Transverse colon (tissue), 4 donors: Measurements from ENCODE around the gene TPCN2. TPM values are rescaled to one million over a fixed set of nuclear protein-coding genes. Genes with fewer than 3 reads are reported as not detected.

Experiments
- DNase-seq: peaks from one replicate; pipeline ENCODE4 v3.0.0-alpha.2; 2019
- H3K27ac ChIP-seq, 4 donors: fragments of 200-600 bp; sonication (generic); 2 replicates each; pipeline ENCODE4 v1.5.1; 2016 to 2018; ENCODE audit warnings: inconsistent platforms in 4 of 4
- H3K27me3 ChIP-seq: fragments of 200-600 bp; sonication (generic); 2 replicates; pipeline ENCODE4 v1.5.1; 2017; ENCODE audit warnings: inconsistent platforms
- H3K36me3 ChIP-seq, 4 donors: fragments of 200-600 bp; sonication (generic); 2 replicates each; pipeline ENCODE4 v1.5.1; 2017 to 2019; ENCODE audit warnings: inconsistent platforms in 4 of 4
- H3K4me1 ChIP-seq, 4 donors: fragments of 200-600 bp; sonication (generic); 2 replicates each; pipeline ENCODE4 v1.5.1; 2017 to 2020; ENCODE audit warnings: inconsistent platforms in 4 of 4
- H3K4me3 ChIP-seq, 4 donors: fragments of 200-600 bp; sonication (generic); 1 replicate in 1 of 4; 2 replicates in 3 of 4; pipeline versions ENCODE4 v1.5.1 to v1.6.1; 2017 to 2019; ENCODE audit warnings: inconsistent platforms in 4 of 4
- H3K9me3 ChIP-seq, 2 donors: fragments of 200-600 bp; sonication (generic); 2 replicates each; pipeline ENCODE4 v1.5.1; 2017 to 2019; ENCODE audit warnings: inconsistent platforms in 2 of 2
- EP300 ChIP-seq: sonication (generic); formaldehyde crosslinking; IDR thresholded peaks from one replicate; pipeline ENCODE4 v1.6.1; 2017; ENCODE audit warnings: antibody characterized with exemption, low read depth
- POLR2A ChIP-seq: fragments of 450-650 bp; IDR thresholded peaks from one replicate; pipeline ENCODE4 v1.6.1; 2016; ENCODE audit warnings: antibody characterized with exemption, mild to moderate bottlenecking, moderate library complexity
- POLR2AphosphoS5 ChIP-seq, 3 donors: sonication (generic); formaldehyde crosslinking; IDR thresholded peaks; one replicate each; pipeline ENCODE4 v1.6.1; 2016; ENCODE audit warnings: antibody characterized with exemption in 3 of 3
- WGBS, 2 donors: methylation state at CpG; one replicate each; pipeline ENCODE4 v1.1.5; 2018; ENCODE audit warnings: low coverage in 1 of 2; 5-methylcytosine and 5-hydroxymethylcytosine counted together
- in situ Hi-C, 4 donors: fragments of 200-750 bp; cut with MboI; loops; one replicate each; pipeline versions ENCODE4 v1.15.0 to v1.15.1; 2017; ENCODE audit warnings: low sequenced_read_pairs in 3 of 4, low pct_ligation_motif_present in 1 of 4, low pct_unique_long_range_greater_than_20kb in 1 of 4
- intact Hi-C: fragments of 100-400 bp; cut with DNase I; formaldehyde crosslinking; loops from one replicate; pipeline ENCODE4 v1.15.1; 2023; ENCODE audit warnings: low total_unique reads
- total RNA-seq, 4 donors: library from RNA; depleted of rRNA; stranded (reverse); fragments of >200 nt; gene quantifications; one replicate each; pipeline ENCODE4 v1.1.0, GENCODE V29; 2016
- TF ChIP-seq, protein P1 (sequence below), 5 experiments: fragments of 200-600 bp in 3 of 5; fragments of 450-650 bp in 2 of 5; sonication (generic) in 3 of 5; IDR thresholded peaks; 1 replicate in 2 of 5; 2 replicates in 3 of 5; pipeline ENCODE4 v1.5.1; 2016 to 2017; ENCODE audit warnings: antibody characterized with exemption in 5 of 5, inconsistent platforms in 3 of 5, mild to moderate bottlenecking in 2 of 5, moderate library complexity in 1 of 5

TPCN2 gene
- total RNA-seq, 4 donors from 2014 or later, result 16.8 to 25.4 (median 20.7) TPM

DNA sequence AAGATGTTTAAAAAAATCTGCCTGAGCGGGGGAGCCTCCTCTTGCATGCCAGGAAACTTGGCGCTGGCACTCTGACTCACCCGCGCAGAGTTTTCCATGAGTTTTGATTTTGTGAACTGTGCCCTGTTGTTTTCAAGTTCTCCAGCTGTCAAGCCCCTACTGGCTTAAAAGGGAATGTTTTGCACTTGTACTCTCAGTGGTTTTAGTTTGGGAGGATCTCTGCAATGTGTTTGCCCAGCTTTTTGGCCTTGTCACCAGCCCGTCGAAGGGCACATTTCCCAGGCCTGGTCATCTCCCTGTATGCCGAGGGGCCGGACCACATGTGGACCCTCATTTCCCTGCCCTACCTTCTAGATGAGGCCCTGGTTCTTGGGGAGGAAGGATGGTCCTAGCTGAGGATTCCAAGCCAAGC, 47.9 kb upstream of the TPCN2 start:
- peaks cover 30 to 60% (median 46%) of the 10 kb centered on the region in 4 donors for H3K4me1 ChIP-seq
- TF ChIP-seq, protein P1, sequence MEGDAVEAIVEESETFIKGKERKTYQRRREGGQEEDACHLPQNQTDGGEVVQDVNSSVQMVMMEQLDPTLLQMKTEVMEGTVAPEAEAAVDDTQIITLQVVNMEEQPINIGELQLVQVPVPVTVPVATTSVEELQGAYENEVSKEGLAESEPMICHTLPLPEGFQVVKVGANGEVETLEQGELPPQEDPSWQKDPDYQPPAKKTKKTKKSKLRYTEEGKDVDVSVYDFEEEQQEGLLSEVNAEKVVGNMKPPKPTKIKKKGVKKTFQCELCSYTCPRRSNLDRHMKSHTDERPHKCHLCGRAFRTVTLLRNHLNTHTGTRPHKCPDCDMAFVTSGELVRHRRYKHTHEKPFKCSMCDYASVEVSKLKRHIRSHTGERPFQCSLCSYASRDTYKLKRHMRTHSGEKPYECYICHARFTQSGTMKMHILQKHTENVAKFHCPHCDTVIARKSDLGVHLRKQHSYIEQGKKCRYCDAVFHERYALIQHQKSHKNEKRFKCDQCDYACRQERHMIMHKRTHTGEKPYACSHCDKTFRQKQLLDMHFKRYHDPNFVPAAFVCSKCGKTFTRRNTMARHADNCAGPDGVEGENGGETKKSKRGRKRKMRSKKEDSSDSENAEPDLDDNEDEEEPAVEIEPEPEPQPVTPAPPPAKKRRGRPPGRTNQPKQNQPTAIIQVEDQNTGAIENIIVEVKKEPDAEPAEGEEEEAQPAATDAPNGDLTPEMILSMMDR (IDR thresholded peaks at IDR 0.05), result peak; percentile 44 to 68 (median 49)
- TF ChIP-seq EP300, result no peak
- TF ChIP-seq POLR2AphosphoS5 (IDR thresholded peaks at IDR 0.05), result peak; percentile 55 to 65 (median 65)
- TF ChIP-seq POLR2A, result no peak
- DNase-seq, result peak; percentile 49
- intact Hi-C loops, result loop anchor here (5.0 kb wide), 1 partner anchor 54 kb away; no protein-coding TSS in a partner anchor
- no peak overlapping the region for H3K4me3 ChIP-seq
- H3K27ac ChIP-seq, result peak overlapping the region; percentile 72 to 98 (median 94)
- no peaks in the 10 kb centered on the region for H3K27me3 ChIP-seq
- H3K36me3 ChIP-seq, result no peaks in the 10 kb centered on the region
- in situ Hi-C loops, result no loop called here
- H3K9me3 ChIP-seq, result no peaks in the 10 kb centered on the region
- 55 to 66% methylated on average over 4 to 8 of the region's 8 CpGs for WGBS, 2 donors

- no peak overlapping the region for H3K4me3 ChIP-seq
Measured at GRCh38 chr11:69001243-69002081, 47.3 kb upstream of the TPCN2 start.

DNA sequence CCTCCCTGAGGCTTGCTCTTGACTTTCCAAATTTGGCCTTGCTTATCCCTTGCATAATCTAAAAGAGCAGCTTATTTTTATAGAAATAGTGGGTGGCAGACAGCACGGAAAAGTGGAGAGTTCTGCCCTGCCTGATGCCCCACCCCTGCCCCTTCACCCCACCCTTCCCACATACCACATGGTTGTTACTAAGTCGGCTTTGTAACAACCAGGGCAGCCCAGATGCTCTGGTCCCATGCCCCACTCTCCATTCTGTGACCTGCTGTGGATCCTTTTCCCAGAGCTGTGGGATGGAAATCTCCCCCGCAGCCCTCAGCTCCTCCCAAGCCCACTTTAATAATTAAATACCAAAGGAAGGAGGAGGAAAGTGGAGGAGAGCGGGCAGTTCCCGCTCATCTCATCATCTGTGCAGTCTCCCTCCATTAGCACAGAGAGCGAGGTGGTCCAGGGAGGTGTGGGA, 46.6 kb upstream of the TPCN2 start:
- Histone ChIP-seq H3K4me3 (no peak overlapping the region), H3K27me3 (no peaks in the 10 kb centered on the region), H3K36me3 (no peaks in the 10 kb centered on the region), H3K4me1 (peaks cover 30 to 65% (median 47%) of the 10 kb centered on the region in 4 donors), H3K9me3 (no peaks in the 10 kb centered on the region), H3K27ac (peak overlapping the region; percentile 72 to 98 (median 94))
- peak; percentile 8 for DNase-seq
- 71% methylated on average over 6 of the region's 6 CpGs; no CpG with 5 or more reads in 1 of the 2 donors for WGBS, 2 donors
- in situ Hi-C loops (no loop called here), intact Hi-C loops (loop anchor here (5.0 kb wide), 1 partner anchor 55 kb away; no protein-coding TSS in a partner anchor)
- TF ChIP-seq EP300, result no peak
- TF ChIP-seq POLR2AphosphoS5 (IDR thresholded peaks at IDR 0.05), result no peak

More at GRCh38 chr11:69001243-69002081, 47.3 kb upstream of the TPCN2 start:
- DNase-seq, result peak; percentile 7
- H3K27me3 ChIP-seq, result no peaks in the 10 kb centered on the region
- intact Hi-C loops, result loop anchor here (5.0 kb wide), 1 partner anchor 54 kb away; no protein-coding TSS in a partner anchor
- in situ Hi-C loops, result no loop called here
- TF ChIP-seq POLR2A, result no peak
- H3K36me3 ChIP-seq, result no peaks in the 10 kb centered on the region
- H3K4me1 ChIP-seq, result peaks cover 30 to 65% (median 46%) of the 10 kb centered on the region in 4 donors
- peak overlapping the region; percentile 72 to 98 (median 94) for H3K27ac ChIP-seq
- 44 to 65% methylated on average over 5 to 23 of the region's 23 CpGs for WGBS, 2 donors
- H3K9me3 ChIP-seq, result no peaks in the 10 kb centered on the region

GRCh38 chr11:69002570-69003231, 46.0 kb upstream of the TPCN2 start:
- WGBS, 2 donors, result 67% methylated on average over 13 of the region's 13 CpGs; no CpG with 5 or more reads in 1 of the 2 donors
- no peak for TF ChIP-seq POLR2A
- TF ChIP-seq EP300, result no peak
- TF ChIP-seq, protein P1 (IDR thresholded peaks at IDR 0.05), result no peak
- no peak for TF ChIP-seq POLR2AphosphoS5 (IDR thresholded peaks at IDR 0.05)
- H3K4me1 ChIP-seq, result peaks cover 32 to 66% (median 52%) of the 10 kb centered on the region in 4 donors
- DNase-seq, result peak; percentile 7
- peak overlapping the region; percentile 72 to 98 (median 94) for H3K27ac ChIP-seq
- H3K27me3 ChIP-seq, result no peaks in the 10 kb centered on the region
- intact Hi-C loops, result loop anchor here (5.0 kb wide), 1 partner anchor 55 kb away; no protein-coding TSS in a partner anchor
- H3K9me3 ChIP-seq, result no peaks in the 10 kb centered on the region
- H3K4me3 ChIP-seq, result no peak overlapping the region
- in situ Hi-C loops, result no loop called here
- H3K36me3 ChIP-seq, result no peaks in the 10 kb centered on the region
